Muscle of leg (tissue), 11 donors: ENCODE measurements around the gene SDF2L1. TPM values are rescaled to one million over a fixed set of nuclear protein-coding genes. Genes with fewer than 3 reads are reported as not detected.
A peak's percentile ranks its signal among the peaks of the same experiment; 100 is the strongest.

Experiments
- DNase-seq: peaks from one replicate; pipeline ENCODE4 v3.0.0; 2013
- H3K27ac ChIP-seq: one replicate; pipeline ENCODE4 v1.5.1; 2013; ENCODE audit warnings: mild to moderate bottlenecking, low read length, control low read depth
- H3K27me3 ChIP-seq: one replicate; pipeline ENCODE4 v1.6.1; 2013; ENCODE audit warnings: low read length; ENCODE audit not compliant: control insufficient read depth, insufficient read depth
- H3K36me3 ChIP-seq: one replicate; pipeline ENCODE4 v1.6.1; 2013; ENCODE audit warnings: low read length; ENCODE audit not compliant: control insufficient read depth, insufficient read depth
- H3K4me1 ChIP-seq: one replicate; pipeline ENCODE4 v1.6.1; 2013; ENCODE audit warnings: low read length; ENCODE audit not compliant: control insufficient read depth, insufficient read depth
- H3K4me3 ChIP-seq: one replicate; pipeline ENCODE4 v1.5.1; 2013; ENCODE audit warnings: low read length, control low read depth
- H3K9me3 ChIP-seq: replicated peaks from 2 replicates; pipeline ENCODE4 v1.6.1; 2013; ENCODE audit warnings: low read depth, low read length; ENCODE audit not compliant: control insufficient read depth
- WGBS: methylation state at CpG from one replicate; pipeline ENCODE4 v1.1.5; 2013; ENCODE audit warnings: missing lambda C conversion rate; ENCODE audit not compliant: insufficient coverage; 5-methylcytosine and 5-hydroxymethylcytosine counted together
- polyA plus RNA-seq, 8 donors: library from polyadenylated mRNA; unstranded; fragments of 120-200 nt; gene quantifications; one replicate each; pipeline versions ENCODE4 v1.2.1 to v1.2.3, GENCODE V29; 2013; ENCODE audit warnings: inconsistent platforms in 1 of 8, low replicate concordance in 1 of 8; ENCODE audit not compliant: insufficient read length in 8 of 8, insufficient read depth in 1 of 8
- total RNA-seq: library from RNA; stranded (reverse); fragments of 120-200 nt; gene quantifications from one replicate; pipeline ENCODE4 v1.2.4, GENCODE V29; 2013

SDF2L1 gene
- total and polyA plus RNA-seq, 9 donors = 5.5 to 16.1 (median 10.3) TPM

DNA sequence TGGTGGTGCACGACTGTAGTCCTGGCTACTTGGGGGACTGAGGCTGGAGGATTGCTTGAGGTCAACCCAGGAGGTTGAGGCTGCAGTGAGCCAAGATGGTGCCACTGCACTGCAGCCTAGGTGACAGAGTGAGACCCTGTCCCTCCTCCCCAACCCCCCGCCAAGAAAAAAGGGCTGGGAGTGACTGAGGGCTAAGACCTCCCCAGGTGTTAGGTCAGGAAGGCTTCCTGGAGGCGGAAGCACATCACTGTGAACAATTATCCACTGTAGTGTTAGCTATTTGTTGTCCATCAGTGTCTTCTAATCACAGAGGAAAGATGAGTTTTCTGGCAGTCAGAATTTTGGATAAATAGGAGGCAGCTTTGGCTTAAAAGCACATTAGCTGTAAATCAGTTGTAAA is 21.1 kb upstream of the SDF2L1 start:
- H3K4me1 ChIP-seq = peaks cover 35% of the 10 kb centered on the region
- H3K36me3 ChIP-seq = peaks cover 39% of the 10 kb centered on the region
- WGBS = no CpG with 5 or more reads among the region's 3 CpGs

DNA sequence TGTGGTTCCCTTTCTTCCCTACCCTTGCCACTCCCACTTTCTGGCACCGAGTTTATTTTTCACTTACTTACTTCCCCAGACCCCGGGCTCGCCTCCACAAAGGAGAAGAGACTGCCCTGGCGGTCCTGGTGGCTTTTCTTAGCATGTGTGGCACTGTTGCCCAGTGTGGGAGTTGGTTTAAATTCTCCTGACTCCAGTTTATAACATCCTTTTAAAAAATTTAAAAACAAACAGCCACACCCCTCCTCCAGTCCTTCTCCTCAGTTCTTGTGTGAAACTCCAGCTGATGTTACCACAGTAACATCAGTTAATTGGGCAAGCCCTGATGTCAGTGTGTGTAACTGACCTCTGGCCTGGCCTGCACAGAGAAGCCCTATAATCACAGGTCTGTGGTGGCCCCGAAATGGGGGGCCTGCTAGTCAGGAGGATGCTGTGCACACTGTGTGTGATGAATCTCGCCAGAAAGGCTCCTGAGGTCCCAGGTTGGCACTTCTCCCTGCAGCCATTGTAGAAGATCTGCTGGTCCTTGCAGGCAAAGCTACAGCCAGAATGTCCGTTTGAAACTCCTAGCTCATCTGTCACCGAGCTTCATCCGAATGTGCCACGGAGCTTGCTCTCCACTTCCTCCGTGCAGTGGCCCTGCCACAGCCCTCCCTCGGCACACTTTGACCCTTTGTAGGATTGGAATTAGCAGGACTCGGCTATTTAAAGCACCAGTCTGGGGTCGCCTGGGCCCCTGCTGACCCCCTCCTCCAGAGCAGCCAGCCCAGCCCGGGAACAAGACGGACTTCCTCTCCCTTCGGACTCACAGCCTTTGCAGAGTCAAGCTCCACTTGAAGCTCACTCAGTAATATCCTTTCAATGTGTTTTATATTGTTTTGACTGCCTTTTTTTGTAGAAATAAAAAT is 19.8 kb upstream of the SDF2L1 start:
- DNase-seq = peak; percentile 62
- Histone ChIP-seq H3K27ac (no peak overlapping the region), H3K9me3 (no peaks in the 10 kb centered on the region), H3K36me3 (peaks cover 39% of the 10 kb centered on the region), H3K4me1 (peaks cover 35% of the 10 kb centered on the region), H3K4me3 (no peak overlapping the region), H3K27me3 (no peaks in the 10 kb centered on the region)
- 62% methylated on average over 2 of the region's 17 CpGs for WGBS

More for the DNA sequence above, 21.1 kb upstream of the SDF2L1 start:
- Histone ChIP-seq H3K4me3 (no peak overlapping the region), H3K27ac (no peak overlapping the region), H3K27me3 (no peaks in the 10 kb centered on the region), H3K9me3 (no peaks in the 10 kb centered on the region)
- no peak for DNase-seq

DNA sequence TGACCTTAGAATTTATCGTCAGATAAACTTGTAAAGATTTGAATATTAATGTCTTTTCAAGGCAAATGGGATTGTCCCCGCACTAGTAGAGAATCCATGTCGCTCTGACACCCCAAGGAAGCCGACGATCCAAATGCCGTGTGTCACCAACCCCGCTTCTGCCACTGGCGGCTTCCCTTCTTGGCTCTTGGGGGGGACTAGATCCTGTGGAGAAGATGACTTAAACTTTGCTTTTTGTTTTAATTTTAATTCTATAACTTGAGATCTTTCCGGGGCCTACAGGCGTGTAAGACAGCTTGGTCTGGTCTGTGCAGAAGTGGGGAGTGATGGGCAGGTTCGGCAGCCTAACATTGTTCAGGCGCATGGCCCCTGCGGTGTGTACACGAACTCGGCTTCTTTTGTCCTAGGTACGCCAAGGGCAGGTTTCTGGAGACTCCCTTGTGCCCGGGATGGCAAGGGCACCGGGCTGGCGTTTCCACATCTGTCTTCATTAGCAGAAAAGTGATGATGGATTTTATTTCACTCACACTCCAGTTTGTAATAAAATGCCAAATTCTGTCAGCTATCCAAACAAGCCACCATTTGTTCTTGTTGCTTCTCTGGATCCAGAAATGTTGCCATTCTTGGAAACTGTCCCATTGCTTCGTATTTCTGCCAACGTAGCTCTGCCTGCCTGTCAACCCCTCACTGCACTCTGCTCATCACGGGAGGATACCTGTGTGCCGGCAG is 19.0 kb upstream of the SDF2L1 start:
- peak; percentile 59 for DNase-seq
- 86% methylated on average over 15 of the region's 23 CpGs for WGBS
- no peak overlapping the region for H3K27ac ChIP-seq
- H3K9me3 ChIP-seq = no peaks in the 10 kb centered on the region
- no peaks in the 10 kb centered on the region for H3K27me3 ChIP-seq
- H3K36me3 ChIP-seq = peaks cover 39% of the 10 kb centered on the region
- H3K4me3 ChIP-seq = no peak overlapping the region
- H3K4me1 ChIP-seq = peaks cover 35% of the 10 kb centered on the region

DNA sequence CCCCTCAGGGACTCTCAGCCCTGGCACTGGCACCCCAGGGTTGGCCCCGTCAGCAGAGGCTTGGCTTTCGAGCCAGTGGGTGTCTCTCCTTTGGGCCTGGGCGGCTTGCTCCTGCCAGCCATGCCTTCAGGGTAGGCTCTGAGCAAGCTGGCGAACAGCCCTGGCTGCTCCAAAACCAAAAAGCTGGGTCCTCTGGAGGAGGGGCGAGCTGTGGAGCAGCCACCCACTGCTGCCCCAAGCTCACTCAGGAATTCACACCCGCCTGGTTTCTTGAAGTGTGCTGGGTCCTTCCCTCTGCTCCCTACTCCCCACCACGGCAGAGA is 18.5 kb upstream of the SDF2L1 start:
- Histone ChIP-seq H3K4me3 (no peak overlapping the region), H3K27me3 (no peaks in the 10 kb centered on the region), H3K4me1 (peaks cover 35% of the 10 kb centered on the region), H3K27ac (no peak overlapping the region), H3K36me3 (peaks cover 37% of the 10 kb centered on the region), H3K9me3 (no peaks in the 10 kb centered on the region)
- 77% methylated on average over 4 of the region's 7 CpGs for WGBS
- no peak for DNase-seq

DNA sequence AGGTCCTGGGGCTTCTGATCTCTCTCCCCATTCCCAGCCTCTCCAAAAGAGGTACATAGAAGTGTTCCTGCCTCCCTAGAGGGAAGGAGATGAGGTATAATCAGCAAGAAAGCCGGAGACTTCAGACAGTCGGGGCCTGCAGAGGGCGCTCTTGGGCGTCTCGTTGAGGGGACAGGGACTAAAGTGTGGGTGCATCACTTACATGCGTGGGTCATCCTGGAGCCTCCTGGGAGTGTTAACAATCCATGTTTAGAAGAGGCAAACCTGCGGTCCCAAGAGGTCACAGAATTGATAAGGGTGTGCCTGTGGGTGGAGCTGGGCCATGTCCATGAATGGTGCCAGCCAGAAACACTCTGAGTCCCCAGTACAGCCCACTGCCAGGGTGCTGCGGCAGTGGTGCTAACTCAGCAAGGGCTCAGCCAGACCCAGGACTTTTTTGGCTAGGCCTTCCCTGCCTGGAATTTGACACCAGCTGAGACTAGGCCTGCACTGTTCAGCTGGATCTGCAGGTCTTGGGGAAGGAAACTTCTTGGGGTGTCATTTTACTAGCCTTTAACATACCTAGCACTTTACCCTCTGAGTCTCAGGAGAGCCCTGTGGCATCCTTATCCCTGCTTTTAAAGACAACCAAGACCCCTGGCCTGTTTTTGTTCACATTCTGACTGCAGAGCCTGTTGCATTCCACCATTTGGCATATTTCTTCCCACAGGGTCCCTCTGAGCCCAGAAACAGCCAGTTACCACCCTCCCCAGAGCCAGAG is 17.8 kb upstream of the SDF2L1 start:
- Histone ChIP-seq H3K27ac (no peak overlapping the region), H3K4me3 (no peak overlapping the region), H3K9me3 (no peaks in the 10 kb centered on the region), H3K4me1 (peaks cover 39% of the 10 kb centered on the region), H3K27me3 (no peaks in the 10 kb centered on the region), H3K36me3 (peaks cover 30% of the 10 kb centered on the region)
- 21% methylated on average over 8 of the region's 8 CpGs for WGBS
- DNase-seq = peak; percentile 71

DNA sequence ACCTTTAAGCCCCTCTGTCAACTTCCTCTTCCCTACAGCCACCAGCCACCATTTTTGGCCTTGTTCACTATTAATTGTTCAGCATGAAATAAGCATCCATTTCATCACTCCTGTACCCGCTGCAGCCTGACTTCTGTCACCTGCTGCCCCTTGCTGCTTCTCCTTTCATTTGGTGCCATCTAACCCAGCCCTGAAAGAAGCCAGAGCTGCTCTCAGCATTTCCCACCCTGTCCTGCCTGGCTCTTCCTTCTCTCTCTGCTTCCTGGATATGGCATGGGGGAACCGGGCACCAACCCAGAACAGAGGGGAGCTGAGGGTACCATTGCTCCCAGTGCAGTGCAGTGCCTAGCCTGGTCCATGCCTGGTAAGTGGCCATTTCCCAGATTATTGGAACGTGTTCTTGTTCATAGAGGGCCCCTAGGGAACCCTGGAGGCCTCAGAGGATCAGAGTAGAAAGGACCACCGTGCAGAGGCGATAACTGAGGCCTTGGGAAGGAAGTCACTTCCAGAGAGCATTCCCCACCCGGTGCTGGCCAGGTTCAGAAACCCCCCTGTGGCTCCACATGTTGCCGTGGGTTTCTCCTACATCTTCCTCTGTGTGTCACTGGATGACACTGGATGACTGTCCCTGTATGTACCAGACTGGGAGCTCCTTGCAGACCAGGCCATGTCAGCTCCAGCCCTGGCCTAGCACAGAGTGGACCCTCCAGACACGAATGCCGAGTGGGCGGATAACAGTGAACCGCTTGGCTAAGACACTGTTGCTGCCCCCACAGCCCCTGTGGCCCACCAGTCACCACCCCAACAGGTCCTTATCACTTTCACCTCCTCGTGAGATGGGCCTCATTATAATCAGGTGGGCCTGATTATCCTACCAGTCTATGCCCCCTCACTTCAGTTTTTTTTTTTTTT is 17.0 kb upstream of the SDF2L1 start:
- H3K4me3 ChIP-seq = no peak overlapping the region
- DNase-seq = no peak
- WGBS = 79% methylated on average over 11 of the region's 12 CpGs
- H3K36me3 ChIP-seq = peaks cover 23% of the 10 kb centered on the region
- peaks cover 41% of the 10 kb centered on the region for H3K4me1 ChIP-seq
- no peaks in the 10 kb centered on the region for H3K27me3 ChIP-seq
- H3K27ac ChIP-seq = no peak overlapping the region
- H3K9me3 ChIP-seq = no peaks in the 10 kb centered on the region

DNA sequence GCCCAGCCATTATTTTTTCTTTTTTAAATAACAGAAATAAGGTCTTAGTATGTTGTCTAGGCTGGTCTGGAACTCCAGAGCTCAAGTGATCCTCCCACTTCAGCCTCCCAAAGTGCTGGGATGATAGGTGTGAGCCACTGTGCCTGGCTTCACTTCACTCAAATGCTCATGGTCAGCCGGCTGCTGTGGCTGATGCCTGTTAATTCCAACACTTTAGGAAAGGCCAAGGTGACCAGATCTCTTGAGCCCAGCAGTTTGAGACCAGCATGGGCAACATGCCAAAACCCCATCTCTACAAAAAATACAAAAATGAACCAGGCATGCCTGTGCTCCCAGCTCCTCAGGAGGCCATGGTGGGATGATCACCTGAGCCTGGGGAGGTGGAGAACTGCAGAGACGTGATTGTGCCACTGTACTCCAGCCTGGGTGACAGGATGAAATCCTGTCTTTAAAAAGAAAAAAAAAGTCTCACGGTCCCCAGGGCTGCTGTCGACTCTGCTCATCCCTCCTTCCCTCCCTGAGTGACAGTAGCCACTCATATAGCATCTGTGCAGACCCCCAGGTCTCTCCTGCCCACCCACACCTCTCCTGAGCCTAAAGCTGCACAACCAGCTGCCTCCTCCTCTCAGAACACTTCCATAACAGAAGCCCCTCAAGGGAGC is 15.9 kb upstream of the SDF2L1 start:
- Histone ChIP-seq H3K4me3 (no peak overlapping the region), H3K9me3 (no peaks in the 10 kb centered on the region), H3K36me3 (peaks cover 18% of the 10 kb centered on the region), H3K27me3 (no peaks in the 10 kb centered on the region), H3K27ac (no peak overlapping the region), H3K4me1 (peaks cover 38% of the 10 kb centered on the region)
- WGBS = 44% methylated on average over 3 of the region's 4 CpGs
- DNase-seq = no peak

DNA sequence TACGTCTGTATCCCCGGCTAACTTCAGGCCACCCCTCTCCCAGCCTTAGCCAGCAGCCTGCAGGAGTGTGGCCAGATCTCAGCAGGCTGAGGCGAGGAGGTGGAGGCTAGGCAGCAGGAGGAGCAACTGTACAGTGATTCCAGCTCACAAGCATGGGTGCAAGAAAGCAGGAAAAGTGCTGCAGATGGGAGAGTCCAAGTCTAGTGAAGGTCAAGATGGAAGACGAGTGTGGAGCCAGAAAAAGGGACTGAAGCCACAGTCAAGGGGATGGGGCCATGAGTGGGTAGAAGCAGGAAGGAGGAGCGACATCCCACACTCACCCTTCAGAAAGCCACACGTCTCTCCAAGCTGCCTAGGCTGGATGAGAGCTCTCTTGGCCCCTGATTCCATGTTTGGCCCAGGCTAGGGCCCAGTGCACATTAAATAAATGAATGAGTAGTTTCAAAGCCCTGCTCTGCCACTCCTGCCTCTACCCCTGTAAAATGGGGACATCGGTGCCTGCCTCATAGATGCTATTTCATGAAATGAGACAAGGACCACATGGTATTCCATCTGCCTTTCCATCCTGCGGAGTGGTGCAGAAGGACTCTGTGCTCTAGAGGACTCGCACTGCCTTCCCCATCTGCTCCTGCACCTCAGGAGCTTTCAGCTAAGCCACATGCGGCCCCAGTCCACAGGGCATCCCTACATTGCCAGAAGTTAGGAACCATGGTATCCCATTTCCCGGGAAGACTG is 15.2 kb upstream of the SDF2L1 start:
- WGBS = 50% methylated on average over 7 of the region's 11 CpGs
- Histone ChIP-seq H3K27me3 (no peaks in the 10 kb centered on the region), H3K36me3 (peaks cover 17% of the 10 kb centered on the region), H3K4me3 (no peak overlapping the region), H3K4me1 (peaks cover 37% of the 10 kb centered on the region), H3K27ac (no peak overlapping the region), H3K9me3 (no peaks in the 10 kb centered on the region)
- peak; percentile 37 for DNase-seq
